Peyer's patch (tissue), 4 donors: ENCODE measurements around the gene PEX13. TPM values are rescaled to one million over a fixed set of nuclear protein-coding genes. Genes with fewer than 3 reads are reported as not detected.

Experiments
- DNase-seq, 3 donors: peaks; one replicate each; pipeline ENCODE4 v3.0.0-alpha.2; 2017 to 2019
- H3K27ac ChIP-seq, 4 donors: fragments of 200-600 bp; sonication (generic); one replicate each; pipeline ENCODE4 v1.5.1; 2016 to 2019
- H3K27me3 ChIP-seq, 2 donors: fragments of 200-600 bp; sonication (generic); one replicate each; pipeline ENCODE4 v1.5.1; 2019
- H3K36me3 ChIP-seq, 3 donors: fragments of 200-600 bp; sonication (generic); one replicate each; pipeline ENCODE4 v1.5.1; 2016 to 2019
- H3K4me1 ChIP-seq, 4 donors: fragments of 200-600 bp; sonication (generic); one replicate each; pipeline ENCODE4 v1.5.1; 2016 to 2019
- H3K4me3 ChIP-seq, 4 donors: fragments of 200-600 bp; sonication (generic); 1 replicate in 3 of 4; 2 replicates in 1 of 4; pipeline ENCODE4 v1.5.1; 2016 to 2019; ENCODE audit warnings: mild to moderate bottlenecking in 1 of 4
- H3K9me3 ChIP-seq, 4 donors: fragments of 200-600 bp; sonication (generic); one replicate each; pipeline ENCODE4 v1.5.1; 2016 to 2019; ENCODE audit warnings: mild to moderate bottlenecking in 1 of 4
- POLR2A ChIP-seq, 2 donors: fragments of 450-650 bp; IDR thresholded peaks; one replicate each; pipeline ENCODE4 v1.5.1; 2017; ENCODE audit warnings: antibody characterized with exemption in 2 of 2, mild to moderate bottlenecking in 2 of 2, moderate library complexity in 2 of 2
- small RNA-seq, 2 donors: library from RNA; depleted of rRNA; stranded (forward); fragments of <200 nt; gene quantifications; one replicate each; pipeline ENCODE3, GENCODE V24; 2016
- total RNA-seq, 4 donors: library from RNA; depleted of rRNA; stranded (reverse); fragments of >200 nt; gene quantifications; one replicate each; pipeline ENCODE4 v1.1.0, GENCODE V29; 2016
- TF ChIP-seq, protein P1 (sequence below), 6 experiments: fragments of 450-650 bp in 4 of 6; fragments of 200-600 bp in 2 of 6; sonication (generic) in 1 of 6; IDR thresholded peaks; one replicate each; pipeline ENCODE4 v1.5.1; 2017 to 2019; ENCODE audit warnings: antibody characterized with exemption in 6 of 6, mild to moderate bottlenecking in 3 of 6, moderate library complexity in 1 of 6

PEX13 gene
- total RNA-seq, 4 donors from 2014 or later = 28.1 to 49.7 (median 34.1) TPM

DNA sequence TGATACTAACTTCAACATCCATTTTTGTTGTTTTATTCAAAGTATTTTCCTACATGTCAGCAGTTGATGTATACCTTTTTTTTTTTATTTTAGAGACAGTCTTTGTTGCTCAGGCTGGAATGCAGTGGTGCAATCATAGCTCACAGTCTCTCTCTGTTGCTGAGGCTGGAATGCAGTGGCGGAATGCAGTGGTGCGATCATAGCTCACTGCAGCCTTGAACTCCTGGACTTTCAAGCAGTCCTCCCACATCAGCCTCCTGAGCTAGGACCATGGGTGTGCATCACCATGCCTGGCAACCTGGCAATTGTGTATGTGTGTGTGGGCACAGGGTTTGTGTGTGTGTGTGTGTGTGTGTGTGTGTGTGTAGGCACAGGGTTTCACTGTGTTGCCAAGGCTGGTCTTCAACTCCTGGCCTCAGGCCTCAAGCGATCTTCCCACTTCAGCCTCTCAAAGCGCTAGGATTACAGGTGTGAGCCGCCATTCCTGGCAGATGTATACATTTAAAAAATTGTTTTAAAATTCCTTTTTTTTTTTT lies 72.9 kb downstream of the PEX13 start:
- Histone ChIP-seq H3K4me3 (no peak overlapping the region), H3K9me3 (no peaks in the 10 kb centered on the region), H3K36me3 (peaks cover 0 to 10% (median 0%) of the 10 kb centered on the region in 3 donors), H3K27ac (no peak overlapping the region), H3K4me1 (no peaks in the 10 kb centered on the region), H3K27me3 (no peaks in the 10 kb centered on the region)
- DNase-seq = no peak
- TF ChIP-seq, protein P1, sequence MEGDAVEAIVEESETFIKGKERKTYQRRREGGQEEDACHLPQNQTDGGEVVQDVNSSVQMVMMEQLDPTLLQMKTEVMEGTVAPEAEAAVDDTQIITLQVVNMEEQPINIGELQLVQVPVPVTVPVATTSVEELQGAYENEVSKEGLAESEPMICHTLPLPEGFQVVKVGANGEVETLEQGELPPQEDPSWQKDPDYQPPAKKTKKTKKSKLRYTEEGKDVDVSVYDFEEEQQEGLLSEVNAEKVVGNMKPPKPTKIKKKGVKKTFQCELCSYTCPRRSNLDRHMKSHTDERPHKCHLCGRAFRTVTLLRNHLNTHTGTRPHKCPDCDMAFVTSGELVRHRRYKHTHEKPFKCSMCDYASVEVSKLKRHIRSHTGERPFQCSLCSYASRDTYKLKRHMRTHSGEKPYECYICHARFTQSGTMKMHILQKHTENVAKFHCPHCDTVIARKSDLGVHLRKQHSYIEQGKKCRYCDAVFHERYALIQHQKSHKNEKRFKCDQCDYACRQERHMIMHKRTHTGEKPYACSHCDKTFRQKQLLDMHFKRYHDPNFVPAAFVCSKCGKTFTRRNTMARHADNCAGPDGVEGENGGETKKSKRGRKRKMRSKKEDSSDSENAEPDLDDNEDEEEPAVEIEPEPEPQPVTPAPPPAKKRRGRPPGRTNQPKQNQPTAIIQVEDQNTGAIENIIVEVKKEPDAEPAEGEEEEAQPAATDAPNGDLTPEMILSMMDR (IDR thresholded peaks at IDR 0.05) = no peak
- no peak for TF ChIP-seq POLR2A (IDR thresholded peaks at IDR 0.05)

DNA sequence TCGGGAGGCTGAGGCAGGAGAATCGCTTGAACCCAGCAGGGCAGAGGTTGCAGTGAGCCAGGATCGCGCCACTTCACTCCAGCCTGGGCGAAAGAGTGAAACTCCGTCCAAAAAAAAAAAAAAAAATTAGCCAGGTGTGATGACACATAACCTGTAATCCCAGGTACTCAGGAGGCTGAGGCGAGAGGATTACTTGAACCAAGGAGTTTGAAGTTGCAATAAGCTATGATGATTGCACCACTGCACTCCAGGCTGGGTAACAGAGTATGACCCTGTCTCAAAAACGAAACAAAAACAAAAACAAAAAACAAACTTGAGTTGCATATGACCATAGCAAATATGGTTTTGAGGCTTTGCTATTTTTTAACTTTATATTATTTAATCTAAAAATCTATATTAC lies 74.0 kb downstream of the PEX13 start:
- no peak for TF ChIP-seq POLR2A (IDR thresholded peaks at IDR 0.05)
- TF ChIP-seq, protein P1 (IDR thresholded peaks at IDR 0.05) = no peak
- no peaks in the 10 kb centered on the region for H3K27me3 ChIP-seq
- H3K4me3 ChIP-seq = no peak overlapping the region
- H3K9me3 ChIP-seq = no peaks in the 10 kb centered on the region
- peaks cover 0 to 7% (median 0%) of the 10 kb centered on the region in 3 donors for H3K36me3 ChIP-seq
- no peaks in the 10 kb centered on the region for H3K4me1 ChIP-seq
- H3K27ac ChIP-seq = no peak overlapping the region
- DNase-seq = no peak

DNA sequence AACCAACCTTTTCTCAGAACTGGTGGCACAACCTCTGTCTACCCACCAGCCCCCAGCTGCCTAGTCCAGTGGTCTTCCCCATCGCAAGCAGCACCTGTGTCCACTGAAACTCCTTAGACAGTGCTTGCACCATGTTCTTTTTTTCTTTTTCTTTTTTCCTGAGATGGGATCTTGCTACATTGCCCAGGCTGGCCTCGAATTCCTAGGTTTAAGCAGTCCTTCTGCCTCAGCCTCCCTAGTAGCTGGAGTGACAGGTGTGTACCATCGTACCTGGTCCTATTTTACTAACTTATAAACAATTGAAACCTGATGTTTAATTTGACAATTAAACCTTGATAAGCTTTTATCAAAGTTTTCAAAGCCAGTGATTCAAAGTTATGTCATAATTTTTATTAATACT lies 78.9 kb downstream of the PEX13 start:
- Histone ChIP-seq H3K27ac (no peak overlapping the region), H3K36me3 (no peaks in the 10 kb centered on the region), H3K27me3 (no peaks in the 10 kb centered on the region), H3K4me1 (no peaks in the 10 kb centered on the region), H3K4me3 (no peak overlapping the region), H3K9me3 (no peaks in the 10 kb centered on the region)
- TF ChIP-seq, protein P1 (IDR thresholded peaks at IDR 0.05) = no peak
- TF ChIP-seq POLR2A (IDR thresholded peaks at IDR 0.05) = no peak
- DNase-seq = no peak

DNA sequence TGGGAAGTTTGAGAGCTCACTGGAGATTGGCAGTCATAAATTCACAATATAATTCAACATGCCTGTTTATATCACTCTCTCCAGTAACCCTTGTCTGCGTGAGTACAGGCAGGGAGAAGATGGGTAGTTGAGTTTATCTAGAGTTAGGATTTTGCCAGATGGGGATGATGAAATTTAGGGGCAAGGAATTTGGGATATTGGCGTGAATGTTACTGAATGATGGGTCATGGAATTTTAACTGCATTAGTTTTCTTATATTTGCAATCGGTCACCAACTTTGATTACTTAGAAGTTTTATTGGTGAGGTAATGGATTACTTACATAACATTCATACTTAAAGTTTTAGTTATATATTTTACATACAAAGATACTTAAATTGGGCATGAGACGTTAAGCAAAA lies 83.3 kb downstream of the PEX13 start:
- no peaks in the 10 kb centered on the region for H3K4me1 ChIP-seq
- no peaks in the 10 kb centered on the region for H3K9me3 ChIP-seq
- DNase-seq = no peak
- no peak overlapping the region for H3K4me3 ChIP-seq
- TF ChIP-seq, protein P1 (IDR thresholded peaks at IDR 0.05) = no peak
- no peak for TF ChIP-seq POLR2A (IDR thresholded peaks at IDR 0.05)
- H3K27ac ChIP-seq = no peak overlapping the region
- H3K27me3 ChIP-seq = no peaks in the 10 kb centered on the region
- H3K36me3 ChIP-seq = peaks cover 0 to 13% (median 0%) of the 10 kb centered on the region in 3 donors

Small RNA genes lying within 50 kb of the gene (small RNA-seq; reads per million reads assigned to genes)
- 0 reads per million in 2 donors for gene RNA5SP95

Other genes with a start within 250 kb of the PEX13 start
- gene REL, start 136.1 kb upstream of the PEX13 start, total RNA-seq = 10 to 100 TPM; 11.7 to 79.2 (median 16.7) TPM
- 10 to 100 TPM; 11.6 to 33.5 (median 23.1) TPM for gene PUS10, start 535 bp downstream of the PEX13 start, total RNA-seq
- gene SANBR, start 48.2 kb downstream of the PEX13 start, total RNA-seq = 10 to 100 TPM; 14.7 to 19.8 (median 17.6) TPM
- gene C2orf74, start 144.5 kb downstream of the PEX13 start, total RNA-seq = 10 to 100 TPM in 1 of 4 donors, 1 to 10 TPM in 2, not detected in 1; 1.8 to 10.7 (median 2.8) TPM